ENCODE results near the gene HOXA5.

HOXA5 gene

DNA sequence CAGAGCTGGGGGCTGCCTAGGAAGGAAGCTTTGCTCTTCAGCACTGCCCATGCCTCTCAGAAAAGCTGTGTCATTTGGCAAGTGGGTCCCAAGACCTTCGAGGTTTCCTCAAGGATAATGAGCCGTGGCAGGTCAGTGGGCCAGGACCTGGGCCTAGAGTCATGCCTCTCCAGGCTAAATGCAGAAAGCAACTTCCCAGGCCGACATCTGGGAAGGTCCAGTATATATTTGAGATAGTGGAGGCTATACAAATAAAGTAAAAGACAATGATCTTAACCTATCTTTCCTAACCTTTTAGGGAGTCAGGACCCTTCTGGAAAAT lies 33.0 kb upstream of the HOXA5 start:
- no peak overlapping the region for H3K4me3 ChIP-seq (ENCODE audit: low read depth, low read length)
- TF ChIP-seq, protein P1, sequence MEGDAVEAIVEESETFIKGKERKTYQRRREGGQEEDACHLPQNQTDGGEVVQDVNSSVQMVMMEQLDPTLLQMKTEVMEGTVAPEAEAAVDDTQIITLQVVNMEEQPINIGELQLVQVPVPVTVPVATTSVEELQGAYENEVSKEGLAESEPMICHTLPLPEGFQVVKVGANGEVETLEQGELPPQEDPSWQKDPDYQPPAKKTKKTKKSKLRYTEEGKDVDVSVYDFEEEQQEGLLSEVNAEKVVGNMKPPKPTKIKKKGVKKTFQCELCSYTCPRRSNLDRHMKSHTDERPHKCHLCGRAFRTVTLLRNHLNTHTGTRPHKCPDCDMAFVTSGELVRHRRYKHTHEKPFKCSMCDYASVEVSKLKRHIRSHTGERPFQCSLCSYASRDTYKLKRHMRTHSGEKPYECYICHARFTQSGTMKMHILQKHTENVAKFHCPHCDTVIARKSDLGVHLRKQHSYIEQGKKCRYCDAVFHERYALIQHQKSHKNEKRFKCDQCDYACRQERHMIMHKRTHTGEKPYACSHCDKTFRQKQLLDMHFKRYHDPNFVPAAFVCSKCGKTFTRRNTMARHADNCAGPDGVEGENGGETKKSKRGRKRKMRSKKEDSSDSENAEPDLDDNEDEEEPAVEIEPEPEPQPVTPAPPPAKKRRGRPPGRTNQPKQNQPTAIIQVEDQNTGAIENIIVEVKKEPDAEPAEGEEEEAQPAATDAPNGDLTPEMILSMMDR (IDR thresholded peaks at IDR 0.05; ENCODE audit: borderline replicate concordance, insufficient read depth, low read depth, low read length), result no peak

GRCh38 chr7:27175626-27176523 lies 32.4 kb upstream of the HOXA5 start:
- TF ChIP-seq, protein P1 (IDR thresholded peaks at IDR 0.05; ENCODE audit: borderline replicate concordance, insufficient read depth, low read depth, low read length), result no peak
- no peak overlapping the region for H3K4me3 ChIP-seq (ENCODE audit: low read depth, low read length)

DNA sequence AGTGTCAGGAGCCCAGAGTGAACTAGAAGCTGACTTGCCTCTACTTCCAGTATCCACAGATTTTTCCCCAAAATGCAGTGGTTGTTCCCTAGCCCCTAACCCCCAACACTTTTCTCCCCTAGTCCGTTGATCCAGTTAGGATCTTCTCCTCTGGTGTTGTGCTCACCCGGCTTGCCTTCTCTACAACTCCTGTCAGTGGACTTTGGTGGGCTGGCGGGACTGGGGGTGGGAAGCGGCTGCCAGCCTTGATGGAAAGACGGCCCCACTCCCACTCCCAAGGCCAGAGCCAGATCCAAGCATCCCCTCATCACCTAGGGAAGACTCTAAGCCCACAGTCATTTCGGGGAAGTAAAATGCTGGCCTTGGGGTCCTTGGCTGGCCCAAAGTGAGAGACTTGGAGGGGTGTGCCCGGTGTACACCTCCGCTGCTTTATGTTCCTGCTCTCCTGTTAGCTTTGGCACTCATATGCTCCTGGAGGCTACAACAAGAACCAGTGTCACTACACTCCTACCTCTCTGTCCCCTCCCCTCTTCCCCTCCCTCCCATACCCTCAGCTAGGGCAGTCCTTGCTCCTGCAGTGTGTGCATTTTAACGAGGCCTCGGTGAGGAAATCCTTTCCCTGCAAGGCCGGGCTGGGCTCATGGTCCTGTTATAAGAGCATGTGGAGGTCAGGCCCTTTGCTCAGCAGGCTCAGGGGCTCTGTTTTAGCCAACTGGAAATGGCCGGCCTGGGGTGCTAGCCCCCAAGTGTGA lies 31.6 kb upstream of the HOXA5 start:
- H3K4me3 ChIP-seq (ENCODE audit: low read depth, low read length), result no peak overlapping the region
- TF ChIP-seq, protein P1 (IDR thresholded peaks at IDR 0.05; ENCODE audit: borderline replicate concordance, insufficient read depth, low read depth, low read length), result no peak

DNA sequence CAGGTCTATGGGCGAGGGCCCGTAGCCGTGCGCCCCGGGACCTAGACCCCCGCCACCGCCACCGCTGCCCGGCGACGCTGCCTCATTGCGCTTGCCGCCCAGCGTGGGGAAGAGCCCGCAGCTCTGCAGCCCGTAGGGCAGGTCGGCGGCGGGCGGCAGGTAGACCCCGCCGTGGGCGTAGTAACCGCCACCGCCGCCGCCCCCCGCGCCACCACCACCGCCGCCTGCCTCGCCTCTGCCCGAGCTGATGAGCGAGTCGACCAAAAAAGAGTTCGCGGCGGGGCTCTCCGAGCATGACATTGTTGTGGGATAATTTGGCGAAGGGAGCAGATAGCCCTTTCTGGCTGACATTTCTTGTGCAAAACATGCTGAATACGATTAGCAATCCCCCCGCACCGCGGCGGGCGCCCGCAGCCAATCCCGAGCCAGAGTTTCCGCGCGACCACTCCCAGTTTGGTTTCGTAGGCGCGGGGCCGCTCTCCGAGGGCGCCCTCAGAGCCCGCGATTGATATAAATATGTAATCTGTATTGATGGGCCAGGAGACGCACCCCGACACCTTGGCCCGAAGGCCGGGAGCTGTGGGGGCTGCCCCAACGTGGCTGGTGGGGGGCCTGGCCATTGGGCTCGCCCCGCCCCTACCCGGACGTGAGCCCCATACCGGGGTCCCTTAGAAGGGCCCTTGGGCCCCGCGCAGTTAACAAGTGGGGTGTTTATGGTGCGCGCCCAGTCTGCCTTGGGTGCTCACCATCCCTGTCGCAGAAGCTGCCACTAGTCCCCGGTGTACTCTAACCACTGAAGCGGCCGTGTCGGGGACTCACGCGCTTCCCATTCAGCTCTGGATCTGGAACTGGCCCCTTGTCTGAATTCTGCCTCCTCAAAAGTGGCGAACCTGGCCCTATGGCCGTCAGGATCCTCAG lies 30.7 kb upstream of the HOXA5 start, which contains the start of gene HOXA10:
TSS of gene HOXA10 (minus strand) at position 365 of the 918 bp plus-strand sequence. CDS start at position 351, 14 bp downstream.
- TF ChIP-seq, protein P1 (IDR thresholded peaks at IDR 0.05; ENCODE audit: borderline replicate concordance, insufficient read depth, low read depth, low read length), result no peak
- H3K4me3 ChIP-seq (ENCODE audit: low read depth, low read length), result no peak within 1 kb of the TSS

DNA sequence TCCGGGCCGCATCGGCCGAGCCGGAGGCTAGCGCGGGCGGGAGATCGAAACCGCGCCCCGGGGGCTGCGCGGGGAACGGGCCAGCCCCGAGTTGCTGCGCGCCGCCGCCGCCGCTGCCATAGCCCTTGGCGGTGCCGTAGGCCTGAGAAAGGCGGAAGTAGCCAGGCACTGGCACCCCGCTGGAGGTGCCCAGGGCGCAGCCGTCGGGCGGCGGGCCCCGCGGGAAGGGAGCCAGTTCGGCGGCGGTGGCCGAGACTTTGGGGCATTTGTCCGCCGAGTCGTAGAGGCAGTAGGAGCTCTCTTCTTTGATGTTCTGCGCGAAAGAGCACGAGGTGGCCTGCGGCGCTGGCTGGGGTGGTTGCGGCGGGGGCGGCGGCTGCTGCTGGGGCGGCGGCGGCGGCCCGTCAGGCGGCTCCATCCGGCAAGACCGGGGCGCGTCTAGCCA lies 30.1 kb upstream of the HOXA5 start:
- H3K4me3 ChIP-seq (ENCODE audit: low read depth, low read length), result no peak overlapping the region

More for the DNA sequence above, 30.1 kb upstream of the HOXA5 start:
- TF ChIP-seq, protein P1 (IDR thresholded peaks at IDR 0.05; ENCODE audit: borderline replicate concordance, insufficient read depth, low read depth, low read length), result no peak
